HG03432 (cell line): Measurements from ENCODE around the gene HSPA1B.
"Not testable (repeated sequence)": the region's sequence is repeated elsewhere in the genome, so short reads cannot be mapped to it uniquely, and the experiment has no call there.

Experiments used
- ATAC-seq: cut with Tn5 transposase; IDR thresholded peaks from one replicate; pipeline ENCODE4 v1.9.1; 2021; ENCODE audit warnings: mild to moderate bottlenecking, moderate library complexity; ENCODE audit not compliant: unreplicated experiment

Gene HSPA1B

DNA sequence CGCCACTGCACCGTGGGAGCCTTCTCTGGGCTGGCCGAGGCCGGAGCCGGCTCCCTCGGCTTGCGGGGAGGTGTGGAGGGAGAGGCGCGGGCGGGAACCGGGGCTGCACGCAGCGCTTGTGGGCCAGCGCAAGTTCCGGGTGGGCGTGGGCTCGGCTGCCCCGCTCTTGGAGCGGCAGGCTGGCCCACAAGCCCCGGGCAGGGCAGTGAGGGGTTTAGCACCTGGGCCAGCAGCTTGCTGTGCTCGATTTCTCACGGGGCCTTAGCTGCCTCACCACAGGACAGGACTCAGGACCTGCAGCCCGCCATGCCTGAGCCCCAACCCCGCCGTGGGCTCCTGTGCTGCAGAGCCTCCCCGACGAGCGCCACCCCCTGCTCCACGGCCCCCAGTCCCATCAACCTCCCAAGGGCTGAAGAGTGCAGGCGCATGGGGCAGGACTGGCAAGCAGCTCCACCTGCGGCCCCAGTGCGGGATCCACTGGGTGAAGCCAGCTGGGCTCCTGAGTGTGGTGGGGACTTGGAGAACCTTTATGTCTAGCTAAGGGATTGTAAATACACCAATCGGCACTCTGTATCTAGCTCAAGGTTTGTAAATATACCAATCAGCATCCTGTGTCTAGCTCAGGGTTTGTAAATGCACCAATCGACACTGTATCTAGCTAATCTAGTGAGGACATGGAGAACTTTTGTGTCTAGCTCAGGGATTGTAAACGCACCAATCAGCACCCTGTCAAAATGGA lies 24.6 kb downstream of the HSPA1B start:
- ATAC-seq: not testable (repeated sequence)

DNA sequence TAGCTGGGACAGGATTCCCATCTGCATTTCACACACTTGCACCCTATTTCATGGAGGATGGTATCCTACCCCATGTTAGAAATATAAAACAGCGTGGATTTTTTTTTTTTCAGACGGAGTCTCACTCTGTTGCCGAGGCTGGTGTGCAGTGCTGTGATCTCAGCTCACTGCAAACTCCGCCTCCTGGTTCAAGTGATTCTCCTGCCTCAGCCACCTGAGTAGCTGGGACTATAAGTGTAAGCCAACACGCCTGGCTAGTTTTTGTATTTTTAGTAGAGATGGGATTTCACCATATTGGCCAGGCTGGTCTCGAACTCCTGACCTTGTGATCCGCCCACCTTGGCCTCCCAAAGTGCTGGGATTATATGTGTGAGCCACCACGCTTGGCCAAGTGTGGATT lies 30.2 kb downstream of the HSPA1B start:
- not testable (repeated sequence) for ATAC-seq

DNA sequence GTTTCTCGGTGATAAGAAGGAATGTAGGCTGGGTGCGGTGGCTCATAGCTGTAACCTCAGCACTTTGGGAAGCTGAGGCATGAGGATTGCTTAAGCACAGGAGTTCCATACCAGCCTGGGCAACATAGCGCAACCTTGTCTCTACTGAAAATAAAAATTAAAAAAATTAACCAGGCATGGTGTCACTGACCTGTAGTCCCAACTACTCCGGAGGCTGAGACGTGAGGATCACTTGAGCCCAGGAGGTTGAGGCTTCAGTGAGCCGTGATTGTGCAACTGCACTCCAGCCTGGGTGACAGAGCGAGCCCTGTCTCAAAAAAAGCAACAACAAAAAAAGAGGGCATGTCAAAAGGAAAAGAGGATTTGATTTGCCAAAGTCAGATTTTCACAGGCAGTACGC lies 31.2 kb downstream of the HSPA1B start:
- no peak for ATAC-seq

DNA sequence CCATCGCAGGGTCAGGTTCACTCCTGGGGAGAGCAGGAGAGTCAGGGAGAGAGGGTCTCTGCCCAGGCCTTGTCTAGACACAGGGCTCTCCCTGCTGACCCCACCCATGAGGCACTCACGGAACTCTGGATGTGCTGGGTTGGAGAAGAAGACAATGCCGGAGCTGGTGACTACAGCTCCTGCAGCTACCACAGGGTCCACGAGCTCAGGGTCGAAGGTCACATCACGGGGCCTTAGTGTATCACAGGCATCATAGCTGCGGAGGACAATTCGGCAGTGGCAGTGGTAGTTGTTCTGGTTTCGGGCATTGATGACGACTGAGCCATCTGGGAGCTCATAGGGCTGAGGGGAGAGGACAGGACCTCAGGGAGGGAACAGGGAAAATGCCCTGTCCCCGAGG lies 32.4 kb downstream of the HSPA1B start:
- ATAC-seq: no peak

DNA sequence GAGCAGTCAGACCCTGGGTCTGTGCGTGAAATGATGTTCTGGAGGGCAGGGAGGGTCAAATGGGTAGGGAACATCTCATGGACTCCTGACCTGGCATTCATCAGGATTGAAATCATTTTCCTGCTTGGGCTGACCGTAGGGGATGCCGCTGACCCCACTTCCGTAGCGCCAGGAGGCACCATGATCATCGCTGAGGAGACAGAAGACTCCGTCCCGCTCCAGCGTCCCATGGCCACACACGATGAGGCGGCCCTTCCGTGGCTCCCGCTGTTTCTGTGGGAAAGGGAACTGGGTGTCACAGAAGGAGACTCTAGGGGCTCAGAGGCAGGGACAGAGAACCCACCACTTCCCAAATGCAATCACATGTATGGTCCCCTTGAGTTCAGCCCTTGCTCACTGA lies 32.8 kb downstream of the HSPA1B start:
- ATAC-seq: no peak

DNA sequence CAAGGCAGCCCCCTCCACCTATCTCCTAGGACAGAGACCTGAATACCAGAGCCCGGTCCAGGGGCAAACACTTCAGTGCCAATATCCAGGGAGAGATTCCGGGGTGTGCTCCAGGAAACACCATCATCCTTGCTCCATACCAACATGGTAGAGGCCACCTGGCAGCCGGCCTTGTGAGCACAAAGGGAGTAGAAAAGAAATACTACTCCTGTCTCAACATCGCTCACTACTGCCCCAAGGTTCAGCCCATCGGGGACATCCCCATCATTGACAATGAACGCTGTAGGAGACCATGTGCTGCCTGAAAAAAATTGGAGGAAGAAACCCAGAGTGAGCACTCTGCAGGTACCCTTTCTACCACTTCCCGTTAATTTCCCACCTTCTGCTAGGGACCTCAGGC lies 33.6 kb downstream of the HSPA1B start:
- no peak for ATAC-seq

DNA sequence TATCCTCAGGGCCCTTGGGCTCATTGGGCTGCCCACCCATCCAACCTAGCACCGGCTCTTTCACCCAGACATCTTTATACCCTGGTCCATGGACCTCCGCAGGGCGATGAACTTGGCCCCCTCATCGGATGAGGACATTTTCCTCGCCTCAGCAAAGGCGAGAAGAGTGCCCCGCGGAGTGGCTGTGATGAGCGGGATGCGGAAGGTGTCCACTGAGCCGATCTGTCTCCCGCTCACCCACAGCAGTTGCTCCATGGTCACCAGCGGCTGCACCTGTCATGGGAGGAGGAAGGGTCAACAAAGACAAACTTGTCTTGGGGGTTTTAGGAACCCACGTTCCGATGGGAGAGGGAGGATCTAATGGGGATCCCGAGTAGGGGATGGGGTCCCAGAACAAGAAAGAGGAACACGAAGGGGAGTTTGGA lies 34.4 kb downstream of the HSPA1B start:
- no peak for ATAC-seq

DNA sequence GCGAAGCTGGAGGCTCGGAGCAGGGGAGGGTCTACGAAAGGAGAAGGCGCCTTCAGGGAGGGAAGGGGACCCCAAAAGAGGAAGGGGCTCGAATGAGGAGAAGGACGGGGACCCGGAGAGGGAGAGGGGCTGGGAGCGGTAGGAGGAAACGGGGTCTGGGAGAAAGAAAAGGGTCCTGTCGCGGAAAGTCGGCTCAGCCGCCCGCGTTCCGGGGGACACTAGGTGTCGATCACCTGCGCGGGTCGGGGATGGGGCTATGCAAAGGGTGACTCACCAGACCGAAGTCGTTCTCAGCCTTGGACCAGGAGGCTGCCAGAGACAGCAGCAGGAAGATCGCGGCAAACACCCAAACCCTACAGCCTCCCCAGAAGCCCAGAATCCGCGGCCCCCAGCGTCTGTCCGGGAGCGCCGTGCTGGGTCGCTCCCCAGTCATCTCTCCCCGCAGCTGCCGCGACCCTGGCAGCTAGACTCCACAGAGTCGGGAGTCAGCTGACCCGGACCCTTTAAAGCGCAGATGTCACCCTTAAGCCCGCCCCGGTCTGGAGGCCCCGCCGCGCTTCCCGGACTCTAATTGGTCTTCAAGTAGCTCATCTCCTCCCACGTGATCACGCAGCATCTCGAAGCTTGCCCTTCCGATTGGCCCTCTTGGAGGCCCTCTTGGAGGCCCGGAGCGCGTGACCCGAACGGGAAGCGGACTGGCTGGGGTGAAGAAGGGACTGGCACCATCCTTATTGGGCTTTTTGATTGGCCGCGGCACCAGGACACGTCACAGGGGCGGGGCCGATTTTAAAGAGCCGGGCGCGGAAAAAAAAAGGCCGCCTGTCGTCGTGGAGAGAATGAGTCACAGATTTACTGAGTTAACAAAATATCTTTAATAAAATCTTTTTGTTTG lies 35.1 kb downstream of the HSPA1B start, which contains the start of gene NEU1:
Gene NEU1, minus strand, starts transcription at position 478 of the 892 bp plus-strand sequence. Its CDS starts 45 bp downstream, at position 433.
- peak; percentile 88 for ATAC-seq

DNA sequence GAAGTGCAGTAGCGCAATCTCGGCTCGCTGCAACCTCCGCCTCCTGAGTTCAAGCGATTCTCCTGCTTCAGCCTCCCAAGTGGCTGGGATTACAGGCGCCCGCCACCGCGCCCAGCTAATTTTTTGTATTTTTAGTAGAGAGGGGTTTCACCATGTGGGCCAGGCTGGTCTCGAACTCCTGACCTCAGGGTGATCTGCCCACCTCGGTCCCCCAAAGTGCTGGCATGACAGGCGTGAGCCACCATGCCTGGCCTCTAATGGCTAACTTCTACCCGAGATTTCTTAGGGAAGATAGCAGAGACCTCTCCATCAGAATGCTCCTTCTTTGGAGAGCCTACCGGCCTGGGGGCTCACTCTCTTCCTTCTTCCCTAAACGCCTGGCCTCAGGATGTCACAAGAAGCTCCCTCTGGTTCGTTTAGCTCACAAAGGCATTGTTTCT lies 36.6 kb downstream of the HSPA1B start:
- ATAC-seq: not testable (repeated sequence)

DNA sequence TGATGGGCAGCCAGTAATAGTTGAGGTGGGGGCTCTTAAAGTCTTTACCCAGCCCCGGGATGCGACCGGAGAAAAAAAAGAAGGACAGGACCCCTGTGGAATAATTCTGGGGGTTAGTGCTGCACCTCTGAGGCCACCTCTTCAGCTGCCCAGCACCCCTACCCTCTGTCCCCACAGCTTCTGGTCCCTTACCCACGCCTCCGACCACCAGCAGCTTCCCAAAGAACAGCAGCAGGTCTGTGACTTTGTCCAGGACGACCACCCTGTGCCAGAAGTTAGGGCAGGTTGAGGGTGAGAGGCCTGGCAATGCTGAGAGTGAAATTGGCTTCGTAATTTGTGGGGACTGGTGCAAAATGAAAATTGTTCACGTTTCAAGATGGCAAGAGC lies 37.3 kb downstream of the HSPA1B start:
- ATAC-seq: no peak

DNA sequence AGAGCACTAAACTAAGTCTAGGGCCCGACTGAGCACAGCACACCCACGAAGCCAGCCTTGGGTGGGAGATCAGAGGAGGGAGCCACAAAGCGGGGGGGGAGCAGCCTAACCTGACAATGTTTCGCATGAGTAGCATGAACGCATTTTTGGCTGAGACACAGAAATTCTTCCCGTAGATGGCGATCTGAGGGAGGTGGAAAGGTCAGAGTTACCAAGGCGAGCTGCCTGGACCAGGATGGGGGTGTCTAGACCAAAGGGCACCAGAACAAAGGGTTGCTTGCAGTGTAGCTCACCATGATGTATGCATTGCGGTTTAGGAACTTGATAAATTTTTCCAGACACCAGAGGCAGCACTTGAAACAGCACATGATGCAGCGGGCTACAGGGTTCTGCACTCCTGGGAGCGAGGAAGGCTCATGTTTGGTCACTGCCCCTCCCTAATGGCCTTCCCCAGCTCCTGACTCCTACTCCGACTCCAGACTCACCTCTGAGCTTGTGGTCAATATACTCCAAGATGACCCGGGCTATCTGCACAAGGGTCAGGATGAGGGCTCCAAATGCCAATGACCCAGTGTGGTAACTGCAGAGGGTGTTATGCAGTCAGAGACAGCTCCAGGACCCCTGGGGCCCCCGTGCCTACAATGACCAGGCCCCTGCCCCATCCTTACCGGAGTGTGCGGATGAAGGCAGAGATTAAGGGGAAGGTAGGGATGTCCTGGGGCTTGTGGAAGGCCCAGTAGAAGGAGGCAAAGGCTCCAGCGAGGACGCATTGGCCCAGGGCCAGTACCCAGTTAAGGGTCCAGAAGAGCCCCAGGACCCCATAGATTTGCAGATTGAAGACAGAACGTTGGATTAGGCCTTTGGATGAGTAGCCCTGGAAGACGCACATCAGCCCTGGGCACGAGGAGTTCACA lies 37.9 kb downstream of the HSPA1B start:
- ATAC-seq: no peak

DNA sequence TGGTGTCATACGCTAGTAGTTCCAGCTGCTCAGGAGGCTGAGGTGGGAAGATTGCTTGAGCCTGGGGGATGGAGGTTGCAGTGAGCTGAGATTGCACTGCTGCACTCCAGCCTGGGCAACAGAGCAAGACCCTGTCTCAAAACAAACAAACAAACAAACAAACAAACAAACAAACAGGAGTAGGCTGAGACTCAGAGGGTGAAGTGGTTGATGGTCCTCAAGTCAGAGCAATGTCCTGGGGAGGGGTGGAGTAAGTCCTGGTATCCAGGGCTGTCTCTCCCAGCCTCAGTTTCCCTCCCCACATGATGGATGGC lies 41.1 kb downstream of the HSPA1B start:
- not testable (repeated sequence) for ATAC-seq

DNA sequence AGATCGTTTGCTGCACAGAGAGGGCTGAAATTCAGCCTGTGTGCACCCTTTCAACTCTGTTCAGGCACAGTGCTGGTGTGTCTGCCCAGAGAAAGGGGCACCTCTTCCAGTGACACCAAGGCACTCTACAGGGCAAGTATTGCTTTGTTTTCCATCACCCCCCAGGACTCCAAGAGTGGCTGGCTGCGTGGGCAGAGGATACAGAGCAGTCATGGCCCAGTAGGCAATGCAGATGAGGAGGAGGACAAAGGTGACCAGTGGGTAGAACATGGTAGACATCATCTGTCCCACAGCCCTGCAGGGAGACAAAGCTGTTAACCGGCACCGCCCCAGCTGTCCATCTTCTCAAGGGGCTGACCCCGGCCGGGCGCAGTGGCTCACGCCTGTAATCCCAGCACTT lies 41.8 kb downstream of the HSPA1B start:
- ATAC-seq: no peak

DNA sequence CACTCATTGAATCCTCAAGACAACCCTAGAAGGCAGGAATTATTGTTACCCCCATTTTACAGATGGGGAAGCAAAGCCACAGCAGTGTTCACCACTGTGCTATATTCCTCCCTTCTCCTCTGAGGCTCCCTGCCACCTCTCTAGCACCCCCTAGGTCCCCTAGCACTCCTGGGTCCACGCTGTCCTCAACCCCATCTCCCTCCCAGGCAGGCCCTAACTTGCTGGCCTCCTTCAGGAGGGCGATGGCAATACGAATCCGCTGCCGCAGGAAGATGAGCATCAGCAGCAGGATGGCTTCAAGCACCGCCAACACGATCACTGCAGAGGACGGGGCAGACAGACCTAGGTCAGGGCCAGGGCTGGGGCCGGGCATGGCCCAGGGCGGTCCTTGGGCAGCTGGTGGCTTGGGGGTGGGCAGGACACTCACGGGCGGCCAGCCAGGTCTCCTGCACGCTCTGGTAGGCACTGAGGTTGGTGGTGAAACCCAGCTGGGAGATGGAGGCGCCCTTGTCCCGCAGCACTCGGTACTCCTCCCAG lies 42.9 kb downstream of the HSPA1B start:
- ATAC-seq: no peak

DNA sequence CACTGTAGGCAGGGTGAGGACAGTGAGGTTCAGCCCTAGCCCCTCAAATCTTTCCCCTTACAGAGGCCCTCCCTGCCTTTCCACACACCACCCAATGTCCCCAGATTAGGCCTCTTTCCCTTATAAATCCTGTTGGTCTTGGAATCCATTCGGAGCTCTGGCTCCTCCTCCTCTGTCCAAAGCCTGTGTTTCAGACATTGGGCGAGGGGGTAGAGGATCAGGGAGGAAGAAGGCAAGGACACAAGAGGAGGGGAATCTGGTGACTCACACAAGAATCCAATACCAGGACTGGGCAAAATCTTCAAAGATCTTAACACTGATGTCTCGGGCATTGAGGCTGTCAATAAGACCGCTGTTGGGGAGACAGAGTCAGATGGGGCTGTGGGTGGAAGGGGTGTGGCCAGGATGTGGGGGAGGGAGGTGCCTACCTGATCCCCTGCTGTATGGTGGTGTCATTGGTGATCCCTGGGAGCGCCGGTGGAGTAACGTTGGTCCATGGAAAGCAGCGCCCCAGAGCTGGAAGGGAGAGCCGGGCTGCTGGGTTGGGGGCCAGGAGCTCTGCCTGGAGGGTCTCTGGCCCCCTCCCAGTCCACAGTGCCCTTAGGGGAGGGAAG lies 43.6 kb downstream of the HSPA1B start:
- no peak for ATAC-seq

DNA sequence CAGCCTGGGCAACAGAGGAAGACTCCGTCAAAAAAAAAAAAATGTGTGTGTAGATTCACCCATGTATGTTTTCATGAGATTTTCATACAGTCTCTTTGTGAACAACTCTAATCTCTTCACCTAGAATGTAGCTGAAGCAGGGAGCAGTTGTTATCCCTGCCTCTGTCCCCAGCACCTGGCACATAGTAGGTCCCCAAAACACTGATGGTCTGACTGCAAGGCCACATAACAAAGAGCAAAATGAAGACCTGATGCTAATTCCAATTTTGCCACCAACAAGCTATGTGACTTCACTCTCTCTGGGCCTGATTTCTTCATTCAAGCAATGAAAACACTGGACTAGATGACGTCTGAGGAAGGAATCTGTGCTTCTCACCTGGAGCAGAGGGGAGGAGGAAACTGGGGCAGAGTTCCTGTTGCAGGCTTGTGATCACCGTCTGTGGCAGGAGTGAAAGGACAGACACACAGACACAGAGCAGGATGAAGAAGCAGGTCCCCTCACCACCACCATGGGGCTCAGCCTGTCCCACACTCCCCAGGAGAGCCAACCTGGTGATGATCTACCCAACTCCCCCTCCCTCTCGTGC lies 46.6 kb downstream of the HSPA1B start:
- ATAC-seq: no peak

DNA sequence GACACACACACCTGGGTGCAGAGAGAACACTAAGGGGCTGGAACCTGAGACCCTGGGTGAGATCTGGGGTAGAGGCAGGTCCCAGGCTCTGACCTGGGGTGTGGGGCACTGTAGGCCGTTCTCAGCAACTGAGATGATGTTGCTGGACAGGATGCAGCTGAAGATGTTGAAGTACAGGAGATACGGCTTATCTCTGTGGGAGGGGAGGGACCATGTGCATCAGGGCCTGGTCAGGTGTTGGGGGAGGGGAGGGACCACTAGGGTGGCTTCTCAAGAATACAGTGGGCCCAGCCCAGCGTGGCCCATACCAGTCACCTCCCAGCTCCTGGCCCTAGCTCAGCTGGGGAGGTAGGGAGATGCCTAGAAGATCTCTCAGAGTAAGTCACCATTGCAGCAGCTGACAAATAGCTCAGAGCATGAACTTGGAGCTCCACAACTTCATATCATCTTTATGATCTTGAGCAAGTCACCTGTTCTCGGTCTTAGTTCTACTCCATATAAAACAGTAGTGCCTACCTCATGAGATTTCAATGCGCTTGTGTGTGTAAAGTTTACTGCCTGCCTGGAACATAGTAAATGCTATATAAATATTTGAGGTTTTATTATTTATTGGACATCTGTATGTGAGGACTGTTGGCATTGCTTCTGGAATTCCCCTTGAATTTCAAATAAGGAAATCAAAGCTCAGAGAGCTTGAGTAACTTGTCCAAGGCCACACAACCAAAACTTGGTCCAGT lies 47.5 kb downstream of the HSPA1B start:
- no peak for ATAC-seq

DNA sequence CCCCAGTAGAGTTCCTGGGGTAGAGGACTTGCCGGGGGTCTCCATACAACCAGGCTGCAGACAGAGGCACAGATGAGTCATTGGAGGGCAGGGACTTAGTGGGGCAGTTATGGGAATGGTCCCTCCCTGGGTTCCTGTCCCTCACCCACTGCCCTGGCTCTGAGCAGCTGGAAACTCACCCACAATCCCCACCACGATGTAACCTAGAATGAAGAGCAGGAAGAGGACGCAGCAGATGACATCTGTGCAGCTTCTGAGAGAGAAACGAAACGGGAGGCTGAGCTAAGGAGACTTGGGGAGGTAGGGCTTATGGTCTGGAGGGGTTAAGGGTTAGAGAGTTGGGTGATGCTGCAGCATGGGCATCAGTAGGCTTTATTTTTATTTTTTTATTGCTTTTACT lies 48.3 kb downstream of the HSPA1B start:
- no peak for ATAC-seq

DNA sequence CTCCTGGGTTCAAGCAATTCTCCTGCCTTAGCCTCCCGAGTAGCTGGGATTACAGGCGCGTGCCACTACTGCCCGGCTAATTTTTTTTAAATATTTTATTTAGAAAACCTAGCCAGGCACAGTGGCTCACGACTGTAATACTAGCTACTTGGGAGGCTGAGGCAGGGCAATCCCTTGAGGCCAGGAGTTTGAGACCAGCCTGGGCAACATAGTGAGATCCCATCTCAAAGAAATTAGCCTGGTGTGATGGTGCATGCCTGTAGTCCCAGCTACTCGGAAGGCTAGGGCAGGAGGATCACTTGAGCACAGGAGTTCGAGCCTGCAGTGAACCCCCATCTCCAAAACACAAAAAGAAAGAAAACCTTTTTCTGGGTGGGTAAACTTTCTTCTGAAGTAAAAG lies 48.8 kb downstream of the HSPA1B start:
- no peak for ATAC-seq
